DMS 273 (cell line): ENCODE results near the gene PCYT2.
A peak's percentile ranks its signal among the peaks of the same experiment; 100 is the strongest.
"Not testable (repeated sequence)": the region's sequence is repeated elsewhere in the genome, so short reads cannot be mapped to it uniquely, and the experiment has no call there.

Experiments used
- DNase-seq: peaks from one replicate; lab custom pipeline; 2025; ENCODE audit not compliant: unreplicated experiment; lab: John Stamatoyannopoulos, UW

Gene PCYT2

DNA sequence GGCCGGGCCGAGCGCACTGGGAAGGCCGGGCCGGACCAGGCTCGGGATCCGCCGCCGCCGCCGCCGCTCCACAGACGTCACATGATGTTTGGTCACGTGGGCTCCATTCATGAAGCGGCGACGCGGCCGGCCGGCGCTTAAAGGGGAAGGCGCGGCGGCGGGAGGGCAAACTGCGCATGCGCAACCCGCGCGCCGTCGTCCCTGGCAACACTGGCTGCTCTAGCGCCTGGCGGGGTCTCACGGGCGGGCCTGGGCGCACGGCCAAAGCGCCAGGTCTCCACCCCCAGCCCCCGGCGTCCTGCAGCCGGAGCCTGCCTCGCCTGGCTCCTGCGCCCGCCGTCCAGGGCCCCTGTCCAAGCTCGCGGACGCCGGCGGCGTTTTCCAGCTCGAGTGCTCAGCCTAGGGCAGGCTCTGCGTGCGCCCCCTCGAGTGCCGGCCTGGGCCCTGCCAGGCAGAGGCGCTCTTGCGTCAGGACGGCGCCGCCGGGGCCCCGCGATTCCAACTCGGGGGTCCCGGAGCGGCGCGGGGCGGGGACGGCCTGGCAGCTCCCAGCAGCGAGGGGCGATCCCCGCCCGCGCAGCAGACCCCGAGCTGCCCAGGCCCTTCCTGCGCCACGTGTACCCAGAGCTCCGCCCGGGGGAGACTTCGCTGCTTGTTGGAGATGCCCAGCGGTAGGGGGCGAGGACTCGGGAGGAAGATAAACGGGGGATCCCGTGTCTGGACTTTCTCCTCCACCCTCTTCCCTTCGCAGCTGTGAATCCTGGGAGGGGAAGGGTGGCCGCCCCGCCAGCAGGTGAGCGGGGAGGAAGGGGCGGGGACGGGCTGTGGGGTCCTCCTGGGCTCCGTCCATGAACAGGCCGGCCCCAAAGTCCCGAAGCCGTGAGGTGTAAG, 16.7 kb upstream of the PCYT2 start, which contains the start of gene MAFG:
Gene MAFG (minus strand): TSS at position 83 of the 891 bp plus-strand sequence. CDS start 4,550 bp downstream, outside the sequence.
- DNase-seq: peak; percentile 99

DNA sequence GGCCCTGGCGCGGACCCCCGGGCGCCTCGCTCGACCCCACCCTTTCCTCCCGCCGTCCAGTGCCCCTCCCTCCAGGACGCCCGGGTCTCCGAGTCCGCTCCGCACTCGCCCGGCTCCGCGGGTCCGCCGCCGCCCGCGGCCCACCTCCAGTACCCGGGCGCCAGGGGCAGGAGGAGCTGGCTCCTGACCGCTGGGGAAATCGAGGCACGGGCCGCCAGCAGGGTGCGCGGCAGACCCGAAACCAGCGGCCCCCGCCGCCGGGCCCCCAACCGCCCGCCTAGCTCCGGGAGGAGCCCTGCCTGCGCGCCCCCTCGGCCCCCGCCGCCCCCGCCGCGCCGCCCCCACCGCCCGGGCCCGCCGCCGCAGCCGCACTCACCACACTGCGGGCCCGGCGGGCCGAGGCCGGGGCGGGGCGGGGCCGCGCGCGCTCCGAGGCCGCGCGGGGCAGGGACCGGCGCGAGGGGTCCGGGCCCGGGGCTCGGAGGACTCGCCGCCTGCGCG, 16.0 kb upstream of the PCYT2 start:
- no peak for DNase-seq

DNA sequence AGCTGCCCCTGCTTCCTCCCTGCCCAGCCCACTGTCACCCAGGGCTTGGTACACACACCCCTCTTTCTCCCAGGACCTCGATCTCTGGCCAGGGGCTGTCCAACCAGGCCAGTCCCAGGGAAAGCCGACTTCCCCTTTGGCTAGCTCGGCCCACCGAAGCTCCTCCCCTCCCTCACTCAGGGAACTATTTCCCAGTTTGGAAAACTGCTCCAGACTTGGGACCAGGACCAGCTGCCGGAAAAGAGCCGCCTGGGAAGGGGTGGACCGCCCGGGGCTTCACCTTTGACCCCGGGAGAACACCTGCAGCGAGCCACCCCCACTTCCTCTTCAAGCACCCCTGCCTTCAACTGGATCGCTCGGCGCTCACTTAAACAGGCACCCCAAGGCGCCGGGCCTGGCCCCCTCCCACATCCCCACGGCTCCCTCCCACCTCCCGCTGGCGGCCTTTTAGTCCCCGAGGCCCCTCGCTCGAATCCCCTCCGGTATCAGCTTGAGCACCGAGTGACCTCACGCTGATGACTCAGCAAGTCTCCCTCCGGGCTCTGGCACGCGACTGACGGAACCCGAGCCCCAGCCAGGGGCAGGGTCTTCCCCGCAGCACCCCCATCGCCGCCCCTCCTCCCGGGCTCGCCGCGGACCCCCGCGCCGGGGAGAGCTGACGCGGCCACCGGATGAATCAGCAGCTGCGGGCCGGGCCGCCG, 15.4 kb upstream of the PCYT2 start:
- peak; percentile 78 for DNase-seq

DNA sequence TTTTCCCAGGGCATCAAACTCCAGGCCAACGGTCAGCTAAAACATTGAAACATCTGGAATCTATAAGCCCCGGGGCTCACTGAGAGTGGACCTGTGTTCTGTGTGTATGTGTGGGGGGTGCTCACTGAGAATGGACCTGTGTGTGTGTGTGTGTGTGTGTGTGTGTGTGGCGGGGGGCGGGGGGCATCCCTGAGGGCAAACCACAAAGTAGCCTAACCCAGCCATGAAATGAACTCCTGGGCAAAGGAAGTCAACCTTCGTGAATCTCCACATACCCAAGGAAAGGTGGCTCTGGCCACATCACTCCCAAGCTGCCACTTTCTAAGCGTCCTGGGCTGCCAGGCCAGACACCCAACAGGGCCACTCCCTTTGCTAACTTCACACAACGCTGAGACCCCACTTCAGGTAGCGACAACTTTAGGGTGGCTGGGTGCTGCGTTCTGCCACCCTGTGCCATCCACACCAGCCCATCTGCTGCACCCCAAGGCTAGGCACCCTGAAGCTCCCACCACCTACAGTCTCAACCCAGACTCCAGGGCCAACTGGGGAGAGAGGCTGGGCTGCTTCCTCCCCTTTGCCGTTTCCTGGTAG, 14.8 kb upstream of the PCYT2 start:
- no peak for DNase-seq

- no peak for DNase-seq
Measured at GRCh38 chr17:81924557-81925532, 13.6 kb upstream of the PCYT2 start.

- peak; percentile 81 for DNase-seq
Measured at GRCh38 chr17:81923302-81924260, 12.4 kb upstream of the PCYT2 start.

GRCh38 chr17:81922566-81923301, 11.5 kb upstream of the PCYT2 start:
- DNase-seq: no peak

GRCh38 chr17:81921996-81922565, 10.9 kb upstream of the PCYT2 start:
- DNase-seq: no peak

DNA sequence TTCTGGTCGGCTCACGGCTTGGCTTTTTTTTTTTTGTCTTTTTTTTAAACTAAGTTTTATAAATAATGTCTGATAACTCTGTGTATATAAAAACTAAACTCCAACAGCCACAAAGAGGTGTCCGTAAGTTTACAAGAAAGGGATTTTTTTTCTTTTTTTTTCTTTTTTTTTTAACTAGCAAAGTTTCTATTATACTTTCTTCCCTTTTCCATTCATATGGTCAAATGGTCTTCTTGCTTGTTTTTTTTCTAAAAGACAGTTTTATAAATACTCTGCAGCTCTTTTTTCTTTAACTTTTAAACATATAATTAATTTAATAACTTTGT, 10.3 kb upstream of the PCYT2 start:
- DNase-seq: no peak

- no peak for DNase-seq
Measured at GRCh38 chr17:81920612-81921536, 9.7 kb upstream of the PCYT2 start.

- no peak for DNase-seq
Measured at GRCh38 chr17:81918832-81919545, 7.8 kb upstream of the PCYT2 start.

DNA sequence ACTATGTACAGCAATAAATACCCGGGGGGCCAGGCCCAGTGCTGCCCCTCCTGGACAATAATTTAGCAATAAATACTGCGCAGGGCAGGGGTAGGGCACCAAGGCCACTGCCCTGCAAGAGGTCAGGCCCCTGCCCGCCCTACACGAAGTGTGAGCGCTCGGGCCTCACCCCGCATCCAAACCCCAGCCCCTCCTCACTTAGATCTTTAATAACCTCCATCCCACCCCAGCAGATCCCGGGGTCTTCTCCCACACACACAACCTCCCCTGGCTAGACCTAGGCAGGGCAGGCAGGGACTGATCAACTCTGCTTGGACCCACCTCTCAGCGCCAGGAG, 7.1 kb upstream of the PCYT2 start:
- not testable (repeated sequence) for DNase-seq

DNA sequence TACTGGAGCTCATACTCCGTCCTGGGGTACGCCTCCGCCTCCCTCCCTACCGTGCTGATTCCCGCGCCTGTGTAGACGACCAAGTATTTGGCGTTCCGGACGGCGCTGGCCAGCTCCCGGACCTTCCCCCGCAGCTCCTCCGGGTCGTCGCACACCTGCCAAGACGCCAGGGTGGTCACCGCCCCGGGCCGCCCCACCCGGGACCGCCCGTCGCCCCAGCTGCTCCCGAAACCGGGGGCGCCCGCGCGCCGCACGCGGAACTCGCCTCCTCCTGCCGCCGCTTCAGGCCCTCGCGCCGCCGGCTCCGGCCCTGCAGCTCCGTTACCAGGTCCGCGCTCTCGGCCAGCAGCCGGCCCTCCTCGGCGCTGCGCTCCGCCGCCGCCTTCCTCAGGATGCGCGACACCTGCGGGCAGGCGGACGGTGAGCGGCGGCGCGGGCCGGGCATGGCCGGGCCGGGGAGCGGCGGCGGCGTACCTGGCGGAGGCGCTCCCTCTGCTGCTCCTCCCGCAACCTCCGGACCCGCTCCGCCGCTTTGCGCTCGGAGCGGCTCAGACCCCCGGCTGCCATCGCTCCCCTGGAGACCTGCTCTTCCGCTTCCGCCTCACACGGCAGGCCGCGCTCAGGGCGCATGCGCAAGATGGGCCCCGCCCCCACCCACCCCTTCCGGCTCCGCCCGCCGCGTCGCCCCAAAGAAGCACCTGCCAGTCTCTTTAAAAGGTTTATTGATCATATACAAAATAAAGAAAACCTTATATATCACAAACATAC, 6.5 kb upstream of the PCYT2 start, which contains the start of gene SIRT7:
Gene SIRT7 (minus strand): TSS at position 612 of the 768 bp plus-strand sequence. CDS start 45 bp downstream, at position 567.
- peak; percentile 93 for DNase-seq

DNA sequence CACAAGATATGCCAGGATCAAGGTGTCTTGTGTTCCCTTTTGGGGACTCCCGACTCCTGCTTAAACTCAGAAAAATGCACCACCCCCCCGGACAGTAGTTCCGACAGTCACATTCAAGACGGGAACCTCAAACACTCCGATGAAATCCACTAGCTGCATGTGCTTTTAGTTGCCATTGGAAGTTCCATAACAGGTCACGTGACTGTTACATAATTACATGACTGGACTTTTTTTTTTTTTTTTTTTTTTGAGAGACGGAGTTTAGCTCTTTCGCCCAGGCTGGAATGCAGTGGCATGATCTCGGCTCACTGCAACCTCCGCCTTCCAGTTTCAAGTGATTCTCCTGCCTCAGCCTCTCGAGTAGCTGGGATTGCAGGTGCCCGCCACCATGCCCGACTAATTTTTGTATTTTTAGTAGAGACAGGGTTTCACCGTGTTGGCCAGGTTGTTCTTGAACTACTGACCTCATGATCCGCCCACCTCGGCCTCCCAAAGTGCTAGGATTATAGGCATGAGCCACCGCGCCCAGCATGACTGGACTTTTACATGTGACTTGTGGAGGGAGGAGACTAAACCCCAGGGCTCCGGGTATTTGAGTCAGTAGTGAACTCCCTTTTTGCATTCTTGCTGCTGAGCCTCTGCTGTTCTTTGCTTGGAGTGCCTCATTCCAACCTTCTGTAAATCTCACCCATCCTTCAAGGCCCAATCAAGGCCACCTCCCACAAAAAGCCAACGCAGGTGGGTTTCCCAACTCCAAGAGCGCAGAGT, 5.2 kb upstream of the PCYT2 start:
- no peak for DNase-seq

DNA sequence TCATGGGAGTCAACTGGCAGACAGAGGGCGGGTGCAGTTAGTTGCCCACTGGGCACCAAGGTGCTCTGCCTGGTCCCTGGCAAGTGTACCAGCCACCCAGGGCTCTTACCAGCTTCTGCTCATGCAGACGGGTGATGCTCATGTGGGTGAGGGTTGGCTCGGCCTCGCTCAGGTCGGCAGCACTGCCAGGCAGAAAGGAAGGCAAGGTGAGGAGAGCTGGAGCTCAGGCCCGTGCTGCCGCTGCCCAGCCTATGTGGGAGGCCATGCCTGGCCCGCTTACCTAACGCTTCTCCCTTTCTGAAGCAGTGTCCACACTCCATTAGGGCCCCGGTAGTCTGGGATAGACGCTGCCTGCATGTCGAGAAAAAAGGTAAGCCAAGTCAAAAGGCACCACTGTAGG, 4.1 kb upstream of the PCYT2 start:
- no peak for DNase-seq
